ENCODE measurements around the gene BCAN.
"Not testable (repeated sequence)": the region's sequence is repeated elsewhere in the genome, so short reads cannot be mapped to it uniquely, and the experiment has no call there.

Gene BCAN

DNA sequence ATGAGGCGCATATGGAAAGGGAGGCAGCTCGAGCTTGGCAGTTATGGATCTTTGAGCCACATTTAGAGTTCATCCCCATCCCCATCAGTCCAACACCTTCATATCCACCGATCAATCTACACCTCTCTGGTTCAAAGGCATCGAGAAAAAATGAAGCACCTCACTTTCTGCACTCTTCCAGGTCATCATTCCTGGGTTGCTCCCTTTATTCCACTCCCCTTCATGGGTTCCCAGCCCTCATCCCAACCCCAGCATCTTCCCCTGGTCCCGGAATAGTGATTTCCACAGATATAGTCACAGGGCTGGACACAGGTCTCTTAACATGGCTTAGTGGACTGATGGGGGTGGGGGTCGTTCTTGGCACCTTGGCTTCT lies 22.3 kb upstream of the BCAN start:
- DNase-seq: no peak

DNA sequence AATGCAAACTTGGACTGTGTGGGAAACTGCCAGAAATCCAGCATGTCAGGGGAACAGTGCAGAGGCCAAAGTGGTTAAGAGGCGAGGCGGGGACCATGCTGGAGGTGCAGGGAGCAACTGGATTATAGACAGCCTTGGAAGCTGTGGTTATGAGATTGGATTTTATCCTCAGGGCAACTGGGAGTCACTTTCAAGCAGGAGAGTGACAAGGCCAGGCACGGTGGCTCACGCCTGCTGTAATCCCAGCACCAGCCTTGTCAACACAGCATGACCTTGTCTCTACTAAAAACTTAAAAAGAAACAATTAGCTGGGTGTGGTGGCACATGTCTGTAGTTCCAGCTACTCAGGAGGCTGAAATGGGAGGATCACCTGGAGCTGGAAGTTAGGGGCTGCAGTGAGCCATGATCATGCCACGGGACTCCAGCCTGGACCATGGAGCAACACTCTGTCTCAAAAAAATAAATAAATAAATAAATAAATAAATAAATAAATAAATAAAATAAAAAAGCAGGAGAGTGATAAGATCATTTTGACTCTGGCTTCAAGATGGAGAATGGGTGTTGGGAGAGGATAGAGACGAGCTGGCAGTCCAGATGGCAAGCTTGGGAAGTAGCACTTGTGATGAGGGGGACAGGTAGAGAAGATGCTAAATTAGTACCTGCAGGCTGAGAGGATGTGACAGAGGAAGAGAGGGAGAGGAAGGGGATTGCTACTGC lies 19.2 kb upstream of the BCAN start:
- DNase-seq: no peak

DNA sequence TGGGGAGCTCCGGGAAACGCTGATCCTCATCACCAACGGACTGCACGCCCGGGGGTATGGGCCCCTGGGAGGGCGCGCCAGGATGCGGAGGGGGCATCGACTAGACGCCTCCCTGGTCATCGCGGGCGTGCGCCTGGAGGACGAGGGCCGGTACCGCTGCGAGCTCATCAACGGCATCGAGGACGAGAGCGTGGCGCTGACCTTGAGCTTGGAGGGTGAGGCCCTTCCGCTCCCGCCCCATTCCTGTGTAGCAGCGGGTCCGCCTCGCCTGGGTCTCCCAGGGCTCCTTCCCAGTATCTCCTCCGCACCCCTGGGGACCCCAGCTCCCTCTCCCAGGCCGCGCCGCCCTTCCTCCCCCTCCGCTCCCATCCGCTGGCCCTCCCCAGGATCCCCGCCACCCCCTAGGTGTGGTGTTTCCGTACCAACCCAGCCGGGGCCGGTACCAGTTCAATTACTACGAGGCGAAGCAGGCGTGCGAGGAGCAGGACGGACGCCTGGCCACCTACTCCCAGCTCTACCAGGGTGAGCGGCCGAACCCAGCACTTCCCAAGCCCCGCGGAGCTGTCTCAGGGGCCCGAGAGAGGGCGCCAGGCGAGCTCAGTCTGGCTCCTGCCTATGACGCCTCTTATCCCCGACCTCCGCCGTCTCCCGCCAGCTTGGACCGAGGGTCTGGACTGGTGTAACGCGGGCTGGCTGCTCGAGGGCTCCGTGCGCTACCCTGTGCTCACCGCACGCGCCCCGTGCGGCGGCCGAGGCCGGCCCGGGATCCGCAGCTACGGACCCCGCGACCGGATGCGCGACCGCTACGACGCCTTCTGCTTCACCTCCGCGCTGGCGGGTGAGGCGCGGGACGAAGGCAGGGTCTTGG lies 17.7 kb upstream of the BCAN start:
- DNase-seq: peak; percentile 40

DNA sequence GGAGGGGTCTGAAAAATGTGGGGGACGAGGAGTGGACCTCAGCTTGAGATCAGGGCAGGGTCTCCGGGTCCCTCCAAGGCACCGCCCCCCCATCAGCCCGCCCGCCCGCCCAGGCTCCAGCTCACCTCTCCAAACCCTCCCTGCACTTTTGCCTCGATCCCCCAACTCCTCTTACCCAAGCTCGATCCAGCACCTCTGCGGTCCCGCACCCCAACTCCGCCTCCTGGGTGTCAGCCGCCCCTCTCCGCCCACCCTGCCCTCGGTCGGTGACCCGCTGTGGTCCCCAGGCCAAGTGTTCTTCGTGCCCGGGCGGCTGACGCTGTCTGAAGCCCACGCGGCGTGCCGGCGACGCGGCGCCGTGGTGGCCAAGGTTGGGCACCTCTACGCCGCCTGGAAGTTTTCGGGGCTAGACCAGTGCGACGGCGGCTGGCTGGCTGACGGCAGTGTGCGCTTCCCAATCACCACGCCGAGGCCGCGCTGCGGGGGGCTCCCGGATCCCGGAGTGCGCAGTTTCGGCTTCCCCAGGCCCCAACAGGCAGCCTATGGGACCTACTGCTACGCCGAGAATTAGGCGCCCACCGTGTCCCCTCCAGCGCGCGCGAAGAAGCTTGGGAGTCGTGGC lies 17.0 kb upstream of the BCAN start:
- DNase-seq: no peak

DNA sequence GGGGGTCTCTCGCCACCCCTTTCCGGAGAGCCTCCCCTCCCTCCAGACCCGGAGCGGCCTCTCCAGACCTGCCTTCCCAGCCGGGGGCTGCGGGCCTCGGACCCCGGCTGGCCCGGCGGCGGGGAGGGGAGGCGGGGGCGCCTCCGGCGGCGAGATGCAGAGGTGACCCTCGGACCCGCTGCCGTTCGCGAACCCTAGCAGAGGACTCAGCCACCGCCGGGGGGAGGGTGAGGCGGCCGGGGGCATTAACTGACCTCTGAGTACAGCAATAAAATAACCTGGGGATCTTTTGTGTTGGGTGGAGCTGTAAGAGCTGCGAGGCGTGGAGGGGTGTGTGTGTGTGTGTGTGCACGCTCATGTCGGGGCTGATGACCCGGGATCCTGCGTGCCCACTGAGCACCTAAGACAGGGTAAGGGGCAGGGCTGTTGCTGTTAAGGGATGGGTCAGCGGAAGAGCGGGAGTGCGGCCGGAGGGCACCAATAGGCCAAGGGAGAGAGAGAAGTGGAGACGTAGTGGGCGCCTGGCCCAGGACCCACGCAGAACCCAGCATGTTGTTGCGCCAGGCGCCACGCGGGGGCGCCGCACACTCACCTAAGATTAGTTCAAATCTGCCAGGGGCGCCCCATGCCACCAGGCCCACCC lies 16.4 kb upstream of the BCAN start:
- DNase-seq: no peak

DNA sequence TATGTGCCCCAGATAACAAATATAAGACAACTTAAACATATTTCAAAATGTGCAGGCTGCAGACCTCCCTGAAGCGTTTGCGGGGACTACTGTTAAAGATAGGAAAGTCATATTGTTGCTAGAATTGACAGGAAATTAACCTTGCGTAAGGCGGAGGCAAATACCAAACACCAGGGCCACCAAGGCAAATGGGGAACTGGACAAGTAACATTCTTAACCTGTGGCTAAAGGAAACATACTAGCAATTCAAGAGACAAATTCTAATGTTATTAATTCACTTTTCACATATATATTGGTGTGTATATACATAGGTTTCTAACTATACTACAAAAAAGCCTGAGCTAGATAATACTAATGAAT lies 15.9 kb upstream of the BCAN start:
- no peak for DNase-seq

DNA sequence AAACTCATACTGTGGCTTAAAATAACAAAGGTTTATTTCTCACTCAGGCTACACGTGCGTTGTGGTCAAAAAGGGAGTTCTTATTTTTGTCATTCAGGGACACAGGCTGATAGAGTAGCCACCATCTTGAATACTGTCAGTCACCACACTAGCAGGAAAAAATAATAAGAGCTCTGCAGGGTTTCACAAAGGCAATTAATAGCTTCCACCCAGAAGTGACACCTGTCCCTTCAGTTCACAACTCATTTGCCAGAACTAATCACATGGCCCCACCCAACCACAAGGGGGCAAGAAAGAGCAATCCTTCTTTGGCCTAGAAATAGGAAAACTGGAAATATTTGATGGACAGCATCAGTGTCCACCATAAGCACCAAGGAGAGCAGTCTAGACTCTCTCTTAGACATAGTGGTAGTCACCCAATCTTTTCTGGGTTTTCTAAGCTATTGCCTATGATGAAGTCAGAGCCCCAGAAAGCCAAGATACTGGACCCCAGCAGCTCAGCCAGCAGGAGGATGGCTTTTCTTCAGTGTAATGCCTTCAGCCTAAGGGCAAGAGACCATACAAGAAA lies 14.5 kb upstream of the BCAN start:
- DNase-seq: no peak

DNA sequence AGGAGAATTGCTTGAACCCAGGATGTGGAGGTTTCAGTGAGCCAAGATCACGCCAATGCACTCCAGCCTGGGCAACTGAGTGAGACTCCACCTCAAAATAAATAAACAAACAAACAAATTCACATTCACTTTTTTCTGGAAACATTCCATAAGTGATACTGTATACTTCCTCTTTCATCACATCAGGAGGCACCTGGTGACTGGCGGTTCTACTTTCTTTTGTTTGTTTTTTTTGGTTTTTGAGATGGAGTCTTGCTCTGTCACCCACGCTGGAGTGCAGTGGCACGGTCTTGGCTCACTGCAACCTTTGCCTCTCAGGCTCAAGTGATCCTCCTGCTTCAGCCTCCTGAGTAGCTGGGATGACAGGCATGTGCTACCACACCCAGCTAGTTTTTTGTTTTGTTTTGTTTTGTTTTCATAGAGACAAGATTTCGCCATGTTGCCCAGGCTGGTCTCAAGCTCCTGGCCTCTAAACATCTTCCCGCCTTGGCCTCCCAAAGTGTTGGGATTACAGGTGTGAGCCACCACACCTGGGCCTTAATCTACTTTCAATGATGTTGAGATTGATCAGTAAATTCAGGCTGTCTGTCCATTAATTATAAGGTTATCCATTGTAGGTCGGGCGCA lies 12.0 kb upstream of the BCAN start:
- DNase-seq: no peak

DNA sequence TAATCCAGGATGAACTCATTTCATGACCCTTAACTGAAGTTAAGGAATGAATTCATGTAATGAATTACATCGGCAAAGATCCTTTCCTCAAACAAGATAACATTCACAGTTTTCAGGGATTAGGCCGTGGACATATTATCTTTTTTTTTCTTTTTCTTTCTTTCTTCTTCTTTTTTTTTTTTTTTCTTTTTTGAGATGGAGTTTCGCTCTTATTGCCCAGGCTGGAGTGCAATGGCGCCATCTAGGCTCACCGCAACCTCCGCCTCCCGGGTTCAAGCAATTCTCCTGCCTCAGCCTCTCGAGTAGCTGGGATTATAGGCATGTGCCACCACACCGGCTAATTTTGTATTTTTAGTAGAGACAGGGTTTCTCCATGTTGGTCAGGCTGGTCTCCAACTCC lies 10.8 kb upstream of the BCAN start:
- not testable (repeated sequence) for DNase-seq

DNA sequence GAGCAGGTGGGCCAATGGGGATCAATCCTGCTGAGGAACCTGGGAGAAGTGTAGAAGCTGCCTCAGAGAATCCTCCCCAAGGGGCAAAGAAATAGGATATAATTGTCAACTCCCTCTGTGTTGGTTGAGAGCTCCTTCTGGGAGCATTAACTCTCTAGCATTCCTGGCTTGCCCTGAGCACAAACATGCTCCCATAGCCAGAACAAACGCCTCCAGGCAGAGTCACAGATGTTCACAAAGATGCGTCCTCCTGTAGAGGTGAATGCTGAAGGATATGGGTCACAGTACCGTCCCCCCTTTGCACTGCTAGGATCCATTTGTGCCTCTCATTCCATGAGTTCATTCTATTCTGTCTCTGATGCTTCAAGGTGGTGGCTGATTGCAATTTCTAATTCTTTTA lies 9.6 kb upstream of the BCAN start:
- no peak for DNase-seq

DNA sequence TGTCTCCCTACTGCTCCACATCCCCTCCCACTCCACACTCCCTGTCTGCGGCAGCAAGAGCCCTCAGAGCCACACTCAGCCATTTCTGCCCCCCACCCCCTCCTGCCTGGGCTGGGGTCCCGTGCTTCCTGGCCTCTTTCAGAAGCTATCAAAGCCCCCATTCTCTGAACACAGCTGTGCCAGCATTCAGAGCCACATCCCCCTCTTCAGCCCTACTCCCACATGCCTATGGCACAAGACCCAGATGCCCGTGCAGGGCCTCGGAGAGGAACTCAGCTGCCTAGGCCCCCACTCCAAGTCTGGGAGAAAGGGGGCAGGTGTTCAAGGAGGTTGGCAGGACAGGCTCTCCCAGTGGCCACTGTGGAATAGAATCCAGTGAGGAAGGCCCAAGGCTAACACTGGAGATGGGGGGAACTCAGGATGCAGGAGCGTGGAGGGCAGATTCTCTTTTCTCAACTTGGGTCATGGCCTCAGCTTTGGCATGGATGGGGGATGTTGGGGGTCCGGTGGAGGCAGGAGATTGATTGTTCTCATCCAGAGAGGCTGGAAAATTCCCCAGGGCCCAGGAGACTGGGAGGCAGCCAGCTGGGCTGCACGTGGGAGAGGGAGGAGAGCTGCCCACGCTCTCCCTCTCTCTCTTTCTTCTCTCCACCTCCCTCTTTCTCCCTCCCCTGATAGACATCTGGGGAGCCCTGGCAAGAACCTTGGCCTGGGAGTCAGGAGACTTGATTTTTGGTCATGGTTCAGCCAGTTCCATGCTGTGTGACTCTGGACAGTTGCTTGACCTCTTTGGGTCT lies 3.5 kb upstream of the BCAN start:
- no peak for DNase-seq

DNA sequence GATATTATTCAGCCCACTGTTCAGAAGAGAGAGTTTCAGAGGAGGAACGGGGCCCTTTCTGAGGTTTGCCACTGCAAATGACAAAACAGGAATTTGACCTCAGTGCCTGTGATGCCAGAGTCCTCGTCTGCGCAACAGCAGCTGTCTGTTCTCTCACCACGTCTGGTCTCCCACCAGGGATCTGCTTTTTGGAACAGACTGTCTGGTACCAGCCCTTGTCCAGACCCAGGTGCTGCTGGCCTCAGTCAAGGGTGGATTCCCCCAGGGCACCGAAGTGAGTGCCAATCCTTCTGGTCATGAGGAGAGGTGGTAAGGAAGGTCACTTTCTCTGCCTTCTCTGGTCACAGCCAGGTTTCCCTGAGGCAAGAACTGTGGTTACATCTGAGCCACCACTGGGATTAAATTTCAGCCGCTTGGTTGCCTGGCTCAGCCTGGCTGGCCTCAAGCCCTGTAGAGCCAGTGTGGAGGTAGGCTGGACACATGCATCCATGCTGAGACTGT lies 2.3 kb upstream of the BCAN start:
- DNase-seq: no peak

DNA sequence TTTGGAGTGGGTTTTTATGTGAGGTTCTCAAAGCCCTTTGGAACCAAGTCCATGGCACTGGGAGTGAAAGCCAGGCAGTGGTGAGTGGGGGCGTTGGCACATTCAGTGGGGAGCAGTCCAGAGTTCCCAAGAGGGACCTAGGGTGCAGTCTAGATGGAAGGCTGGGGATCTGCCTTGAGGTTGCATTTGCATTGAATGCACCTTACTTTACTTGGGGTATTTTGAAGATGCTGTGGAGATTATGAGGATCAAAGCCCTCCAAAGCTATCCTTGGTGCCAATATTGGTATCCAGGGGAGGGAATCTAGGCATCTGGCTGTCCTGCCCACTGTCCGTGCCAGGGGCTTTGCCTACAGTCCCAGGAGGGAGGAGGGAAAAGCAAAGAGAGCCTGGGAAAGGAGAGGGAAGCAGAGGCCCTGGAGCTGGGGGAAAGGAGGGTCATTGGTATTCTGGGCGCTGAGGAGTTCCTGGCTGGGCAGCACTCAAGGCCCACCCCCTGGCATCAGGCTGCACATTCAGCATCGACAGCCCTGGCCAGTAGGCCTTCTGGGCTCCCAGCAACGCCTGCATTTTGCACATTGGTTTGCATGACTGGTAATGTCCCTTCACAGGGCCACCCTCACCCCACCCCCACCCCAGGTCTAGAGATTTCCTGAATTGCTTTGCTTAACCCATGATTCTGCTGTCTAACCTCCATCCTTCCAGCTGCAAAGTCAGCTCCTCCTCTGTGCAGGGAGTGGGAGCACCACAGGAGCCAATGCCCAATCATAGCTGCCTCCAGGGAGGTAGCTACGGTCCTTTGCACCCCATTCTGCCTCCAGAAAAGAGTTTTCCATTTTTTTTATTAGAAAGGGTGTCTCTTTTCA lies 843 bp upstream of the BCAN start:
- no peak for DNase-seq

DNA sequence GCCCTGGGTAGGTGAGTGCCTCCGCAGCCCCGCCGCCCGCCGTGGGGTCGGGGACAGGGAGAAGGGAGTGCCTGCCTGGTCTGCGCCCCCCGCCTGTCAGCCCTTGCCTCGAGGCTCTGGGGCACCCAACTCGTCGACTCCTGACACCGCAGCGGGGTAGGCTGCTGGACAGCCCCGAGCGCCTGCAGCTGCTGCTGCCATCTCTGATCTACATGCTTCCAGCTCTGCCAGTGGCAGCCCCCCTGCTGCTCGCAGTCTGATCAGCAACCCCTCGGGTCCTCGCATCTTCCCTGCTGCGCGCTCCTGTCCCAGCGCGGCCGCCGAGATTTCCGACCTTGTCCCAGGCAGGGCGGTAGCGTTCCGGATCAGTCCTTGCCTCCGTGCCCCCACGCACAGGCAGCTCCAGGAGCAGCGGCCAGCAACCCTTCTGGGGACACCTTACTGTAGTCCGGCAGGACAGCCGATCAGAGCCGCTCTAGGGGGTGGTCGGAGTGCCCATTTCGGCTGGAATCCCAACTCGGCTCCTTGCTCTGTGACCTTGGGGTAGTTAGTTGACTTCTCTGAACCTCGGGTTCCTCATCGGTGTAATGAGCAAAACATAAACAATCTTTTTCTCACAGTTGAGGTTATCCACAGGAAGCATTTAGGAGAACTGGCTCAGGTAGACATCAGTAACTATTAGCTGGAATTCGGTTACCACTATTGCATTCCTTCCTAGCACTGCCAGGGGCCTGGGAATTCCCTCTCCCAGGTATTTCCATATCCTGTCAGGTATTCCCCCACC lies 540 bp downstream of the BCAN start:
- DNase-seq: no peak

DNA sequence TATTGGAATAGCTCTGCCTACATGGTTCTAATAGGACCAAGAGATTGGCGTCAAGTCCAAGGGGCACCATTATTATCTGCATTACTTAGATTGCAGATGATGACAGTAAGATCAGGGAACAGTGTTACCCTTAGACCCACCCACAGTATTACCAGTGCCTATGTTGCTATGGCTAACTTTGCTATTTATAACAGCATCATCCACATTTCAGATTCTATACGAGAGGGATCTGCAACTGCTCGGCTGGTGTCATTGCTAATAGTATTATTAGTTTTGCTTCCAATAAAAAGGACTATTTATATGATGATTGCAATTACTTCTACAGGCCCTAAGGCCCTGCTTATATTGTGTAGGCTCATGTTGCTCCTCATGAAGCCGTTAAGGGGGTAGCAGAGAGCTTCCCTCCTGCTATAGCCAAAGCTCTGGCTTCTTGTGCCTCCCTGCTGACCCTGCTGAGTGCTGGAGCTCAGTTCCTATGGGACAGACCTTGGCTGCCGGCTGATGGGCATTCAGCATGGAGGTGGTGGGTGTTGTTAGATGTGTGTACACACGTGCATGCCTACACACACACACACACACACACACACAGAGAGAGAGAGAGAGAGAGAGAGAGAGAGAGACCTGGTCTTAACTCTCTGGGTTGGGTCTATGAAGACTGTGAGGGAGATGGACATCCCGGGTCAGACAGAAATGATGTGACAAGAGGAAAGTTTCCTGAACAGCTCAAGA lies 1.3 kb downstream of the BCAN start:
- DNase-seq: no peak

DNA sequence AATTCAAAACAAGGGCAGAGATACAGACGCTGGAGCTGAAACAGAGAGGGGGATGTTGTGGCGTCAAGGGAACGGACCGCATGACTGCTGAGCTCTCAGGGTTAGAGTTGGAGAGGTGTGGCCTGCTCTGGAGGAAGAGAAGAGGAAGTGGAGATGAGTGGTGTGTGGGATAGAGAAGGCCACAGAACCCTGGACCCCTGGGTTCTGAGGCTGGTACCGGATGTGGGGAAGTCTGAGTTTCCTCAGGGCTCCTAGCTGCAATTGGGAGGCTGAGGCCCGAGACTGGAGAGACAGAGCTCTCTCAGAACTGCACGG lies 1.8 kb downstream of the BCAN start:
- no peak for DNase-seq

DNA sequence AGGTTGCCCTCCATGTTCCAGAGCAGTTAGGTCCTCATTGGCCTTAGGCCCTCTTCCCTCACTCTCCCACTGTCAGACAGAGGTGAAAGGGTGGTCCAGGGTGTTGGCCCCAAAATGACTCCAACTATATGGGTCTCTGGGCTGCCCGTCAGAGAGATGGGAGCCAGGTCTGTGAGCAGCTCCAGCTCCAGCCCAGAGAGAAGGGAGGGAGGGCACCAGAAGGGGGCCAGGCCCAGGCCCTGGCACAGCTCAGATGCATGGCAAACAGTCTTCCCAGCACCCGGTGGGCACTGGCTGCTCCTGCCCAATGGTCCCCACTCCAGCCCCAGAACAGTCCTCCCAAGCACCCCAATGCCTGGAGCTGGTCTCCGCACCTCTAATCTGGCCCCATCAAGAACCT lies 2.2 kb downstream of the BCAN start:
- no peak for DNase-seq

DNA sequence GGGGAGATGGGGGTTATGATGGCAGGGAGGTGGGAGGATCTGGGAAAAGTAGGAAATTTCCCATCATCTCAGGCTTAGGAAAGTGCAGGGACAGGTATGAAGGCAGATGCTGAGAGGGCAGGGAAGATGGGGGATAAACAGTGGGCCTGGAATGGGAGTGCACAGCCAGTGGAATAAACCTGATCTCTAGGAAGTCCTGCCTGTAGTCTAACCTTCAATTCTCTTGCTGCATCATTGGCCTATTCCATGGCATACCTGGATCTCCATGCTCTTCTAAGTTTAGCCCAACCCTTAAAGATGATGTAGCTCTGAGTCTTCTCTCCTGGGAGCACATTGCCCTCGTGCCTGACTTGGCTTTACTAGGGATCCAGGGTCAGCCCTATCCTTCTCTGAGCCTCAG lies 2.7 kb downstream of the BCAN start:
- no peak for DNase-seq

DNA sequence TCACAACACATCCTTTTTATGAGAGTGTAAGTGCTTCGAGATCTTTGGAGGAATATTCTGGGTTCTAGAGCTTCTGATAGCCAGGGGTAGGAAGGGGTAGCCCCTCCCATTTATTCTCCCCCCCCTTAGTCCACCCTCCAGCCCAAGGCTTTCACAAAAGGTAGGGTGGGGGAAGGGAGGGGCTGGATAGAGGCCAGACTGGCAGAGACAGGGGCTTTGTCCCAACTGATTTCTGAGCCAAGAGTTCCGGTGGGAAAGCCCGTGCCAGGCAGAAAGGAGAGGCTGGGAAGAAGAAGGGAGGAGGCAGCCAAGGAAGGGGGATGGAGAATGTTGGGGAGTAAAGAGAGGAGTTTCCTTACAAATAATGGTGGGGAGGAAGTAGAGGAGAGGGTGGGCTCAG lies 3.1 kb downstream of the BCAN start:
- DNase-seq: no peak
